HG02973 (cell line): ENCODE data around the gene ATP6V0D1.

Experiments used
- ATAC-seq: cut with Tn5 transposase; IDR thresholded peaks from one replicate; pipeline ENCODE4 v1.9.1; 2021; ENCODE audit warnings: moderate library complexity; ENCODE audit not compliant: unreplicated experiment

ATP6V0D1 gene

GRCh38 chr16:67445913-67446907 is 34.7 kb downstream of the ATP6V0D1 start:
- ATAC-seq, result no peak

- ATAC-seq, result no peak
These were observed 35.5 kb downstream of the ATP6V0D1 start for GRCh38 chr16:67445441-67445912.

DNA sequence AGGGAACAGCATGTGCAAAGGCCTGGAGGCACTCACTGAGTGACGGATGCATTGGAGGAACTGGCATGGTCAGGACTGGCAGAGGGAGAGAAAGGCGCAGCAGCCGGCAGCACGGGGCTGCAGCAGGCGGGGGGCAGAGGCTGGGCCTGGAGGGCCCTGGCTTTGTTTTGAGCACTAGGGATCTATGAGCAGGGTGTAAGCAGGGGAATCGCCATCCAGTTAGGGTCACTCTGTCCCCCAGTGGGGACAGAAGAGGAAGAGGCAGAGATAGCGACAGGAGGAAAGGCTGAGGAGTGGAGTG is 35.9 kb downstream of the ATP6V0D1 start:
- no peak for ATAC-seq

DNA sequence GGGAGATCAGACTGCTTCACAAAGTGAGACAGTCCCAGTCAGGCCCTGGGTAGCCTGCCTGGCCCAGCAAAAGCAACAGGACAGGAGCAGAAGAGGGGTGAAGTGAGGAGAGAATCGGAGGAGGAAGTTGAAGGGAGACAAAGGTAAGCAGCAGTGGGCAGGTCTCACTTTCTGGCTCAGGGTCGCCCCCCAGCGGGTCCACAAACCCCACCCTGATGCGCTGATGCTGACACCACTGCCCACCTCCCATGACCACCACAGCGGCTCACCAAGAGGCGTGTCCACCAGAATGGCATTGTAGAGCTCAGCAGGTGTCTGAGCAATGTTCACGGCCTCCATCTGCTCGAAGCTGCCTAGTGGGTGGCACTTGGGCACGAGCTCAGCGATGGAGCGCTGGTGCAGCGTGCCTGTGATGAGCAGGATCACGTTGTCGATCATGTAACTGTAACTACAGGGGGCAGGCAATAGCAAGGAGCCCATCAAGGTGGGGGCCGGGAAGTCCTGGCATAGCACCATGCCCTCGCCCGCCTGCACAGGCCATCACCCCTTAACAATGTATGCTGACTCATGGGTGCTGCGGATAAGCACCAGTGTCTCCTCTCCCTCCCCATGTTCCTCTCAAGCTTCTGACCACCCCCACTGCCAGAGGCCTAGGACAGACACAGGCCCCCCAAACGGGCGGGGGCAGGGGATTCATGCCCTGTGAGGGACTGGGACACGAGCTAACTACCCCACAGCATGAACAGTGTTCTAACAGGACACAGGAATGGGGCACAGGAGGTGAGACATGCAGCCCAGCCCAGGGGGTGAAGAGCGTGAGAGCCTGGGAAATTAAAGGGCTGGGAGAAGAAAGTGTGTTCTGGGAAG is 36.5 kb downstream of the ATP6V0D1 start:
- ATAC-seq, result no peak

GRCh38 chr16:67443265-67443664 is 37.7 kb downstream of the ATP6V0D1 start:
- ATAC-seq, result no peak

- no peak for ATAC-seq
These were observed 38.2 kb downstream of the ATP6V0D1 start for GRCh38 chr16:67442581-67443255.

DNA sequence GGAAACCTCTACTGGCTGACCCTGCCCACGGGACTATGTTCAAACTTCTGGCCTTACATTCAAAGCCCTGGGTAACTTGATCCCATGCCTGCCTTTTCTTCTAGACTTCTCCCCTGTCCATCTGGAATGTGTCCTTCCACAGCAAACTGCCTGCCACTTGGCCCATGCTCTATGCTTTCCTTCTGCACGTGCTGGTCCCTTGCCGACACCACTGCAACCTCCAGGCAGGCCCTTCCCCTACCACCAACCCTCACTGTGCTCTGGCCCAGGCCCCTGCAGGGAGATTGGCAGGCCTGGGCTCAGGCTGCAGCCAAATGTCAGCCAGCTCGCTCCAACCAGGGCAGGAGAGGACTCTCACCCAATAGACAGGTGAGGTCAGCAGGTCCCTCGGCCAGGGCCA is 39.0 kb downstream of the ATP6V0D1 start:
- ATAC-seq, result no peak

GRCh38 chr16:67441271-67441753 is 39.6 kb downstream of the ATP6V0D1 start:
- ATAC-seq, result no peak

DNA sequence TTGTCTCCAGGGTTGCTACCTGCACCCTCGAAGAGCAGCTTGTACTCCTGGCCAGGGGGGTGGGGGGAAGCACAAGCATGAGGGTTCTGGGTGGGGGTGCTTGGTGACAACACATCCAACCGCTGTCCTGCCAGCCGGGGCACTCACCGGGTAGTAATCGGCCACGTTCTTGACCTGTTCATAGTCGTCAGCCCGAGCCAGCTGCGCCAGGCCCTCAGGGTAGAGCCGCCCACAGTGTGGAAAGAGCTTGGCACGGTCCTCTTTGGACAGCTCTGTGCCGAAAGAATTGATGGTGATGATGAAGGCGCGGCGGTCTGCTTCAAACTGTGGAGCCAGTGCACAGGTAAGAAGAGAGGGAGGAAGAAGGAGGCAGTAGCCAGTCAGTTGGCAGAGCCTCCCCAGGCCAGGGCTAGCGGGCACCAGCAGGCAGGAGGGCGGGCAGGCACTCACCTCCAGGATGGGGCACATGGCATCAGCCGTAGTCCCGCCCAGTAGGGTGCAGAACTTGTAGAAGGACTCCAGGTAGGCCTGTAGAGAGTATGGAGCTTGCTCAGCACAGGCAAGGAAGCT is 42.0 kb downstream of the ATP6V0D1 start:
- no peak for ATAC-seq

DNA sequence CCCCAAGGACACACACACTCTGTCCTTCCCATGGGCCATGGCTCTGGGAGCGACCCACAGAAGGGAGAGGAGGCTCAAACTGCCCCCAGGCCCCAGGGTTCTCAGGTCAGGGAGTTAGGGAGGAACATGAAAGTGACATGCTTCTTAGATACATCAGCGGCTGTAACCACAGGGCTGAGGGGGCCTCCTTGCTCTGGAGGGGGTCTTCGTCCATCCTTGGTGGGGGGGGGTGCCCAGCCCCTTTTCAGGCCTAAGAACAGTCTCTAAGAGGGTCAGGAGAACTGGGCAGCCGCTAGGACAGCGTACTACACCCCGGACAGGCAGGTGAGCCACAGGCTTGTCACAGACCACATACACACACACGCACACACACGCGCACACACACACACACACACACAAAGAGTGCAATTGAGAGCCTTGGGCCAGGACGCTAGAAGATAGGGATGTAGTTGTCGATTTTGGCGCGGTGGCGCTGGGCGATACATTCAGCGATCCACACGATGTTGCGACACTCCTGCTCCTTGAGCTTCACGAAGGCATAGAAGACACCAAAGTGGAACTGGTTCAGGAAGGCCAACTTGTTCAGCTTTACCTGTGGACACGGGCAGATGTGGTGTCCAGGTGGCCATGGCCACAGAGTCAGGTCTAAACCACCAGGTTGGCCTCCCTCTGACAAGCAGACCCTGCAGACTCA is 42.7 kb downstream of the ATP6V0D1 start:
- no peak for ATAC-seq

- no peak for ATAC-seq
These were observed 43.4 kb downstream of the ATP6V0D1 start for GRCh38 chr16:67437513-67437912.

GRCh38 chr16:67436640-67437193 is 44.2 kb downstream of the ATP6V0D1 start:
- no peak for ATAC-seq

- no peak for ATAC-seq
These were observed 45.2 kb downstream of the ATP6V0D1 start for GRCh38 chr16:67435758-67436164.

GRCh38 chr16:67433131-67433719 is 47.7 kb downstream of the ATP6V0D1 start:
- ATAC-seq, result no peak

- ATAC-seq, result no peak
These were observed 48.5 kb downstream of the ATP6V0D1 start for GRCh38 chr16:67432506-67432890.

- ATAC-seq, result no peak
These were observed 49.0 kb downstream of the ATP6V0D1 start for GRCh38 chr16:67431775-67432505.

GRCh38 chr16:67430977-67431774 is 49.8 kb downstream of the ATP6V0D1 start, which contains the start of gene HSD11B2:
HSD11B2 (plus strand) TSS chr16:67431121; CDS start chr16:67431249, 128 bp downstream.
- no peak for ATAC-seq

DNA sequence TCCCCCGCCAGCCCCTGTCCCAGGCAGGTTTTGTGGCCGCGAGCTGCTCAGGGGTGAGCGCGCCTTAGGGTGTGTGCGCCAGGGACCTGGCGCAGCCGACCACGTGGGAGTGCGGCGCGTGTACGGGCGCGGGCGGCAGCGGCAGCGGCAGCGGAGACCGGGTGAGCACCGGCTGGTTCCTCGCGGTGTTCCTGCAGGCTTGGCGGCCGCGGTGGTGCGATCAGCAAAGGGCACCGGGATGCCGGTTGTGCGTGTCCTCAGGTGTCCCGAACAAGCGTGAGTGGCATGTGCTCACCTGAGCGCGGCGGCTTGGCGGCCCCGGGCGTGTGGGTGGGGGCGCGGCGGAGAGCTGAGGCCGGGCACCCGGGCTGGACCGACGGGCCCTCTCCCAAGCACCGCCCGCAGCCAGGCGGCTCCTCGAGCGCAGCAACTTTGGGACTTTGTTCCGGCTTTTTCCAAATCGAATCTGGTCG is 50.4 kb downstream of the ATP6V0D1 start:
- no peak for ATAC-seq
